ENCODE data around the gene AP2A1.

GRCh38 chr19:49851456-49852259 lies 84.9 kb downstream of the AP2A1 start:
- TF ChIP-seq, protein P1, sequence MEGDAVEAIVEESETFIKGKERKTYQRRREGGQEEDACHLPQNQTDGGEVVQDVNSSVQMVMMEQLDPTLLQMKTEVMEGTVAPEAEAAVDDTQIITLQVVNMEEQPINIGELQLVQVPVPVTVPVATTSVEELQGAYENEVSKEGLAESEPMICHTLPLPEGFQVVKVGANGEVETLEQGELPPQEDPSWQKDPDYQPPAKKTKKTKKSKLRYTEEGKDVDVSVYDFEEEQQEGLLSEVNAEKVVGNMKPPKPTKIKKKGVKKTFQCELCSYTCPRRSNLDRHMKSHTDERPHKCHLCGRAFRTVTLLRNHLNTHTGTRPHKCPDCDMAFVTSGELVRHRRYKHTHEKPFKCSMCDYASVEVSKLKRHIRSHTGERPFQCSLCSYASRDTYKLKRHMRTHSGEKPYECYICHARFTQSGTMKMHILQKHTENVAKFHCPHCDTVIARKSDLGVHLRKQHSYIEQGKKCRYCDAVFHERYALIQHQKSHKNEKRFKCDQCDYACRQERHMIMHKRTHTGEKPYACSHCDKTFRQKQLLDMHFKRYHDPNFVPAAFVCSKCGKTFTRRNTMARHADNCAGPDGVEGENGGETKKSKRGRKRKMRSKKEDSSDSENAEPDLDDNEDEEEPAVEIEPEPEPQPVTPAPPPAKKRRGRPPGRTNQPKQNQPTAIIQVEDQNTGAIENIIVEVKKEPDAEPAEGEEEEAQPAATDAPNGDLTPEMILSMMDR (conservative IDR thresholded peaks at IDR 0.05), result no peak
- no peak for TF ChIP-seq ZFX (IDR thresholded peaks at IDR 0.05)
